GM21367 (cell line): Measurements from ENCODE around the gene ZFP64.

Experiments used
- ATAC-seq: cut with Tn5 transposase; IDR thresholded peaks from one replicate; pipeline ENCODE4 v1.9.1; 2021; ENCODE audit not compliant: unreplicated experiment

The ZFP64 gene

GRCh38 chr20:52105442-52106422 lies 85.8 kb downstream of the ZFP64 start:
- no peak for ATAC-seq

- no peak for ATAC-seq
Measured at GRCh38 chr20:52104546-52105441, 86.8 kb downstream of the ZFP64 start.

DNA sequence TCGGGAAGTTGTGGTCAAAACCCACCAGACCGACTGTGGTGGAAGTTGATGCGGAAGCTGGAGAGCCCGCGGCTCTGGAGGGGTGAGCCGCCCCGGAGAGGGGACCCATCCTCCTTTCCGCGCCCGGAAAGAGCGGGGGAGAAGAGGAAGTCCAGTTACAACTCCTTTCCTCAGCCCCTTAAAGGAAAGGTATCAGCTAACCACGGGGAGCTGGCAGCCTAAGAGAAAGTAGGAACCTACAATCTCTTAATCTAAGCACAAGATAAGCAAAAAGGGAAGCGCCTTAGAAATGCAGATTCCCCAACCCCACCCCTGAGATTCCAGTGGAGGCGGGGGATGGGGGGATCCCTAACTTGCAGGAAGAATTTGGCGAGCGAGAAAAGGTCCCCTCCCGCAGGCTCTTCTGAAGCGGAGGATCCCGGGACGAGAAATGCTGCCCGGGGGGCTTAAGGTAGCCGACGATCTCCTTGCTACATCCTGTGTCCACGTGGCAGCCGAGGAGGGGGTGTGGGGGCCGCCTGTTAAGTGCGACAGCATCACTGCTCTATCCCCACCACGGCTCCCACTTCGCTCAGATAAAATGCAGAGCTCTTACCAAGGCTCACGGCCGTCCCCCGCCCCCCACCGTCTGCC lies 87.5 kb downstream of the ZFP64 start:
- no peak for ATAC-seq

DNA sequence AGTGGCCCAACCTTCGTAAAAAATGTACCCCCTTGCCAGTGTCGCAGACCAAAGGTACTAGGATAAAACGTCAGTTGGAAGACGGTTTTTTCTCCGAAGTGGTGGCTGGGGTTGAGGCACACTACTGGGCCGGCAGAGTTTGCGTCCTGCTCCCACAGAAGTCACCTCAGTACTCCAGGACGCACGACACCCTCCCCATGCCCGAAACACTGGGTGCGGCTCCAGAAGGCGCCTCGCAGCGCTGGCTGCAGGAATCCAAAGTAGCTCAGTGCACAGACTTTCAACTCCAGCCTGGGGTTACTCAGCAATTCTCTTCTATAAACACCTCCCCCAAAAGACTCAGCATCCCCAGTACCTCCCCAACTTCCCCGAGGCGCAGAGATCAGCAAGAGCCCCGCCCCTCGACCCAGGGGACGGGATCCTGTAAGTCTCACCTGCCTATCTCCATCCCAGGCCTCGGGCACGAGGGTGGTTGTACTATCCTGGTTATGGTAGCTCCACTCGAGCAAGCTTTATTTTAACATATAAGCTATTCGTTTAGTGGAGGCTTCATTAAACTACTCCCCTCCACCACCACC lies 88.2 kb downstream of the ZFP64 start:
- no peak for ATAC-seq

- no peak for ATAC-seq
Measured at GRCh38 chr20:52102559-52102958, 89.0 kb downstream of the ZFP64 start.

DNA sequence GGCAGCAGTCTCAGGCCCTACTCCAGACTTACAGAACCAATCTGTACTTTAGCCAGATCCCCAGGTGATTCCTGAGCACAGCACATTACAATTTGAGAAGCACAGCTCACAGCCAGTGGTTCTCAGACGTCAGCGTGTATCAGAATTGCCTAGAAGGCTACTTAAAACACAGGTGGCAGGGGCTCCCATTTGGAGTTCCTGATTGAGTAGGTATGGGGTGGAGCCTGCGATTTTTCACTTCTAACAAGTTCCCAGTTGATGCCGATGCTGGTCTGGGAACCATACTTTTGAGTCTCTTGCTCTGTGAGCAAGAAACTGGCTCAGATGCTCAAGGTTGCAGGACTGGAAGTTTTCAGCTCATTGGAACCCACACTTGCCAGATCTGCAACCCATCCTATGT lies 89.5 kb downstream of the ZFP64 start:
- no peak for ATAC-seq
